ENCODE results near the gene ARMC10.
"Not testable (repeated sequence)": the region's sequence is repeated elsewhere in the genome, so short reads cannot be mapped to it uniquely, and the experiment has no call there.

Gene ARMC10

DNA sequence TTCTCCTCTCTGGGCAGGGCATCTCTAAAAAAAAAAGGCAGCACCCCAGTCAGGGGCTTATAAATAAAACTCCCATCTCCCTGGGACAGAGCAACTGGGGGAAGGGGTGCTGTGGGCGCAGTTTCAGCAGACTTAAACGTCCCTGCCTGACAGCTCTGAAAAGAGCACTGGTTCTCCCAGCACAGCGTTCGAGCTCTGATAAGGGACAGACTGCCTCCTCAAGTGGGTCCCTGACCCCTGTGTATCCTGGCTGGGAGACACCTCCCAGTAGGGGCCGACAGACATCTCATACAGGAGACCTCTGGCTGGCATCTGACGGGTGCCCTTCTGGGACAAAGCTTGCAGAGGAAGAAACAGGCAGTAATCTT, 31.7 kb downstream of the ARMC10 start:
- H3K9ac ChIP-seq (ENCODE audit: low read length); H3K4me3 ChIP-seq (ENCODE audit: low read depth, low read length); H3K27me3 ChIP-seq (ENCODE audit: control insufficient read depth, insufficient read depth, low read length); H3K27ac ChIP-seq (ENCODE audit: low read depth, low read length); H3K36me3 ChIP-seq (ENCODE audit: control insufficient read depth, insufficient read depth, low read length); H3K9me3 ChIP-seq (ENCODE audit: control insufficient read depth, insufficient read depth, low read depth, low read length): not testable (repeated sequence)
- H3K4me1 ChIP-seq (ENCODE audit: control insufficient read depth, insufficient read depth, low read length) = peaks cover 12% of the 10 kb centered on the region

DNA sequence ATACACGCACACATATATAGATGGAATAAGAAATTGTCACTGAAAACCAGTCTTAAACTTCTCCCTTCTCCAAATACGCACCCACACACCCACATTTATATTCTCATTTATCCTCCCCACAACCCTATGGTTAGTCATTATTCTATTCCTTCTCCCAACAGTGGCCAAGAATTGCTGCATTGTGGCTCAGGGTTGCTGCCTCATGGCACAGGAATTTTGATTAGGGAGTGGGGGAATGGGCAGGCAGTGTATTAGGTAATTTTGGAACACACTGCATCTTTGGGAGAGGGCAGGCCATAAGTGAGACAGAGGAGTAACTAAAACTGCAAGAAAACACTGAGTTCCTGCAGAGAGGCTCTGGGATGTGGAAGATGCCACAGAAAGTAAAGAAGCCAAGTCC, 38.2 kb downstream of the ARMC10 start:
- Histone ChIP-seq H3K4me3 (ENCODE audit: low read depth, low read length) (no peak overlapping the region), H3K27ac (ENCODE audit: low read depth, low read length) (no peak overlapping the region), H3K9me3 (ENCODE audit: control insufficient read depth, insufficient read depth, low read depth, low read length) (no peaks in the 10 kb centered on the region), H3K4me1 (ENCODE audit: control insufficient read depth, insufficient read depth, low read length) (no peaks in the 10 kb centered on the region), H3K36me3 (ENCODE audit: control insufficient read depth, insufficient read depth, low read length) (no peaks in the 10 kb centered on the region), H3K27me3 (ENCODE audit: control insufficient read depth, insufficient read depth, low read length) (no peaks in the 10 kb centered on the region), H3K9ac (ENCODE audit: low read length) (no peak overlapping the region)

DNA sequence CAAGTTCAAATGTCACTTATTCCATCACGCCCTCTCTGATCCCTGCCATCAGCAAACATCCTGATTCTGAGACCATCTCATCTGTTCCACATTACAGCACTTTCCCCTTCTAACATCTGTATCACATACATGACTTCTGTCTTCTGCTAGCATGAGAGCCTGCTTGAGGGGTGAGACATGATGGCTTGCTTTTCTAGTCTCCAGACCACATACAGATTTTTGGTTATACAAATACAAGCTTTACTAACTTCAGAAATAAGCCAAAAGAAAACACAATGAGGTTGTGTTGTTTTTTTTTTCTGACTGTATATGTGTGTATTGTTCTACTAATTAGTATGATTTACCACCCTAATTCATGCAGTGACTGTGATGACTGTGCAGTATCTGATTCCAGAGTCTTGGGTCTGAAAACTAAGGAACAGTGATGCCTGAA, 39.7 kb downstream of the ARMC10 start:
- Histone ChIP-seq H3K9me3 (ENCODE audit: control insufficient read depth, insufficient read depth, low read depth, low read length) (no peaks in the 10 kb centered on the region), H3K36me3 (ENCODE audit: control insufficient read depth, insufficient read depth, low read length) (peaks cover 3% of the 10 kb centered on the region; the same call in 1 of the 2 replicates), H3K4me3 (ENCODE audit: low read depth, low read length) (no peak overlapping the region), H3K9ac (ENCODE audit: low read length) (no peak overlapping the region), H3K4me1 (ENCODE audit: control insufficient read depth, insufficient read depth, low read length) (no peaks in the 10 kb centered on the region), H3K27me3 (ENCODE audit: control insufficient read depth, insufficient read depth, low read length) (no peaks in the 10 kb centered on the region), H3K27ac (ENCODE audit: low read depth, low read length) (no peak overlapping the region)

DNA sequence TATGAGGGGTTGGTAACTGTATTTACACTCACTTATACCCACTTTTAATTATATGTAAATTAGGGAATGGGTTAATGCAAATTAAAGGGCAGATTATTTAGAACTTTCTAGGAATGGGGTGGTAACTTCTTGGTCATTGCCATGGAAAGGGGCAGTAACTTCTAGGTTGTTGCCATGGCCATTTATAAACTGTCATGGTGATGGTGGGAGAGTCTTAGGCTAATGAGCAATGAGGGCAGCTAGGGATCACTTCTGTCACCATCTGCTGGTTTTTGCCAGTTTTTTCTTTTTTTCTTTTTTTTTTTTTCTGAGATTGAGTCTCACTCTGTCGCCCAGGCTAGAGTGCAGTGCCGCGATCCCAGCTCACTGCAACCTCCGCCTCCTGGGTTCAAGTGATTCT, 40.8 kb downstream of the ARMC10 start:
- Histone ChIP-seq H3K9me3 (ENCODE audit: control insufficient read depth, insufficient read depth, low read depth, low read length) (no peaks in the 10 kb centered on the region), H3K36me3 (ENCODE audit: control insufficient read depth, insufficient read depth, low read length) (peaks cover 7% of the 10 kb centered on the region), H3K27ac (ENCODE audit: low read depth, low read length) (no peak overlapping the region), H3K9ac (ENCODE audit: low read length) (no peak overlapping the region), H3K4me3 (ENCODE audit: low read depth, low read length) (no peak overlapping the region), H3K4me1 (ENCODE audit: control insufficient read depth, insufficient read depth, low read length) (no peaks in the 10 kb centered on the region), H3K27me3 (ENCODE audit: control insufficient read depth, insufficient read depth, low read length) (no peaks in the 10 kb centered on the region)

DNA sequence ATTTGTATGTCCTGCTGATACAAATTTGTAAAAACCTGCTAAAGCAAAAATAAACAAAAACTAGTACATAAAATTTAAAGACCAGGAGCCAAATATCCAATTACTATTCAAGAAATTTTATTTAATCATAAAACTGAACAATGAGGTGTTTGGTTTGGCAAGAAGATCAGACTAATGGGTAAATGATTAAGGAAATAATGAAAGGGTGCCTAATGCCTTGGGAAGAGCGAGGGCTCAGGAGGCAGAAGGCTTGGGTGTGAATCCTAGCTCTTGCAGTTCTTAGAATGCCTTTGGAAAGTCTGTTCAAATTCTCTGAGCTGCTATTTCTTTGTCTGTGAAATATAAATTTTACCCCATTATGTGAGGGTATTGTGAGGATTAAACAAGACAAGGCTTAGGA, 41.6 kb downstream of the ARMC10 start:
- H3K9ac ChIP-seq (ENCODE audit: low read length) = no peak overlapping the region
- no peak overlapping the region for H3K4me3 ChIP-seq (ENCODE audit: low read depth, low read length)
- H3K27me3 ChIP-seq (ENCODE audit: control insufficient read depth, insufficient read depth, low read length) = no peaks in the 10 kb centered on the region
- H3K27ac ChIP-seq (ENCODE audit: low read depth, low read length) = no peak overlapping the region
- H3K36me3 ChIP-seq (ENCODE audit: control insufficient read depth, insufficient read depth, low read length) = peaks cover 15% of the 10 kb centered on the region
- no peaks in the 10 kb centered on the region for H3K9me3 ChIP-seq (ENCODE audit: control insufficient read depth, insufficient read depth, low read depth, low read length)
- no peaks in the 10 kb centered on the region for H3K4me1 ChIP-seq (ENCODE audit: control insufficient read depth, insufficient read depth, low read length)

DNA sequence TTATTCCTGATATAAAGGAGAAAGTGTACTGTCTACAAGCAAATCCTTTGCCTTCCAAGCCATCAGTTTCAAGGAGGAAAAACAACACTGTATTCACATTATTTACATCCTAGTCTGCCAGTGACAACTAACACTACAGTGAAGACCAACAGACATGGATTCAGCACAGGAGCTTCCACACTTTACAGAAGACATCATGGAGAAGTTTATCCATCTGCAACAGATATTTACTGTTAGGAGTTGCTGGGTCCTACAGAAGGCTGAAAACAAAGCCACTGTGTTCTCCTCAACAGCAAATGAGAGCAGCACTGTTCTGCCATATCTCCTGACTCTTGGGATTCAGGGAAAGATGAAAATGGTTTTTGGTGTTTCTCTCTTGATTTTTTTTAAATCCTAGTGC, 42.1 kb downstream of the ARMC10 start:
- no peak overlapping the region for H3K27ac ChIP-seq (ENCODE audit: low read depth, low read length)
- H3K27me3 ChIP-seq (ENCODE audit: control insufficient read depth, insufficient read depth, low read length) = no peaks in the 10 kb centered on the region
- H3K9ac ChIP-seq (ENCODE audit: low read length) = no peak overlapping the region
- H3K9me3 ChIP-seq (ENCODE audit: control insufficient read depth, insufficient read depth, low read depth, low read length) = no peaks in the 10 kb centered on the region
- H3K36me3 ChIP-seq (ENCODE audit: control insufficient read depth, insufficient read depth, low read length) = peaks cover 17% of the 10 kb centered on the region
- H3K4me3 ChIP-seq (ENCODE audit: low read depth, low read length) = no peak overlapping the region
- H3K4me1 ChIP-seq (ENCODE audit: control insufficient read depth, insufficient read depth, low read length) = no peaks in the 10 kb centered on the region

DNA sequence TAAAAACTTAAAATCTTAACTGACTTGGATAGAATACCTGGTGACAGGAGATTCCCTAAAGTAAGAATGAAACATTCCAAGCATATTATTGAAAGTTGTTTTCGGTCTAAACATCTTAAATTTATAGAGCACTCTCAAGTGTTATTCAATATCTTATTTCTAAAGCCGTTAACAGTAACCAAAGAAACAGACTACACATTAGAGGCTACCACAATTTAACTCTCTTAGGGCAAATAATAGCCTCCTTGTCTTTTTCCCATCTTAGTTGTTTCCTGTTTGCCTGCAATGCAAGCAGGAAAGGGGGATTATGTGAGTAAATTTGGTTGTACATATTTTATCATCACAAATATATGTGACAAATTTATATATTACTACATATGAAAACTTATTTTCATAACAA, 42.5 kb downstream of the ARMC10 start:
- Histone ChIP-seq H3K36me3 (ENCODE audit: control insufficient read depth, insufficient read depth, low read length) (peaks cover 17% of the 10 kb centered on the region), H3K4me3 (ENCODE audit: low read depth, low read length) (no peak overlapping the region), H3K9ac (ENCODE audit: low read length) (no peak overlapping the region), H3K9me3 (ENCODE audit: control insufficient read depth, insufficient read depth, low read depth, low read length) (no peaks in the 10 kb centered on the region), H3K4me1 (ENCODE audit: control insufficient read depth, insufficient read depth, low read length) (no peaks in the 10 kb centered on the region), H3K27me3 (ENCODE audit: control insufficient read depth, insufficient read depth, low read length) (no peaks in the 10 kb centered on the region), H3K27ac (ENCODE audit: low read depth, low read length) (no peak overlapping the region)

DNA sequence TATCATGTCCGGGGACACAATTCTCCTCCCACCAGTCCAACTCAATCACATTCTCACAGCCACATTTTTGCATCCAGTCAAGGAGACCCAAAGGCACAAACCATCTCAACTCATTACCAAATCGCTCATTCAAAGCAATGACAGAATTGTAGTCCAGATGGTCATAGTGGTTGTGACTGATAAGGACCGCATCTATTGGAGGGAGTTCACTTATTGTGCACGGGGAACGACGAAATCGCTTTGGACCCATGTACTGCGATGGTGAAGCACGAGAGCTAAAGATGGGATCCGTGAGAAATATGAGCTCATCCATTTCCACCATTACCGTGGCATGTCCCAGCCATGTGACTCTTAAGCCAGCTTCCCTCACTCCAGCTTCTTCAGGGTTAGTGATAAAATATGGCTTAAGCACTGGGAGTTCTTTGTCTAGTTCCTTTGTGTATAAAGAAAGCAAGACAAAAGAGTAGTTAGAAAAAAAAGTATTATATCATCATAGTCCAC, 44.9 kb downstream of the ARMC10 start:
- Histone ChIP-seq H3K4me1 (ENCODE audit: control insufficient read depth, insufficient read depth, low read length) (no peaks in the 10 kb centered on the region), H3K27me3 (ENCODE audit: control insufficient read depth, insufficient read depth, low read length) (no peaks in the 10 kb centered on the region), H3K9me3 (ENCODE audit: control insufficient read depth, insufficient read depth, low read depth, low read length) (no peaks in the 10 kb centered on the region), H3K36me3 (ENCODE audit: control insufficient read depth, insufficient read depth, low read length) (peaks cover 19% of the 10 kb centered on the region), H3K9ac (ENCODE audit: low read length) (no peak overlapping the region), H3K27ac (ENCODE audit: low read depth, low read length) (no peak overlapping the region), H3K4me3 (ENCODE audit: low read depth, low read length) (no peak overlapping the region)

DNA sequence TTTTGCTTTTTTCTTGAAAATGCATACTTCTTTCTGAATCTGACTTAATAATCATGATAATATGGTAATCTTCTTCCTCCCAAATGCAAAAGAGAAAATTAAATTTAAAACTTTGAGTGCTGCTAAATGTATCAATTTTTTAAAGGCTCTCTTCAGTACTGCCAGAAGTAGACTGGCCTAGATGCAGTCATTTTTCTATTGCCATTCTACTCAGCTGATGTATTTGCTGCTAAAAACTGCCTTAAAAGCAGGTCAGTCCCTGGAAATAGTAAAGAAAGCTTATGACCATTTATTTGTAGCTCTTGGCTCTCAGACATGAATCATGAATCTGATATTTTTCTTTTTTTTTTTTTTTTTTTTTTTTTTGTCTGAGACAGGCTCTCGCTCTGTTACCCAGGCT, 45.4 kb downstream of the ARMC10 start:
- Histone ChIP-seq H3K36me3 (ENCODE audit: control insufficient read depth, insufficient read depth, low read length) (peaks cover 19% of the 10 kb centered on the region), H3K4me1 (ENCODE audit: control insufficient read depth, insufficient read depth, low read length) (no peaks in the 10 kb centered on the region), H3K27ac (ENCODE audit: low read depth, low read length) (no peak overlapping the region)

DNA sequence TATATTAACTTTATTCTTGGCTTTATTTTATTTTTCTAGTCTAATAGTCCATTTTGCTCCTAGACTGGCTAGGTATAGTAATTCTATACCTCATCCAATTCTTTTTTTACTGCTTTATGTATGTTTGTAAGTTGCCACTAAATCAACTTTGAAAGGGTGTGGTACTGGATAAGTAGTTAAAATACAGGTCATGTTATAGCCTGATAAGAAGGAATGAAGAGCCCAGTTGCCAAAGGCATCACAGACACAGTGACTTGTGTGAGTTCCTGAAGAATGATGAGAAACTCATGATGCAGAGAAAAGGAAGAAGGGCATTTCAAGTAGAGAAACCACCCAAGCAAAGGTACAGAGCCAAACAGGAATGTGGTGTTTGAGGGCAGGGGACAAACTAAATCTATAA, 46.7 kb downstream of the ARMC10 start:
- H3K36me3 ChIP-seq (ENCODE audit: control insufficient read depth, insufficient read depth, low read length) = peaks cover 22% of the 10 kb centered on the region
- no peaks in the 10 kb centered on the region for H3K9me3 ChIP-seq (ENCODE audit: control insufficient read depth, insufficient read depth, low read depth, low read length)
- no peaks in the 10 kb centered on the region for H3K4me1 ChIP-seq (ENCODE audit: control insufficient read depth, insufficient read depth, low read length)
- H3K27me3 ChIP-seq (ENCODE audit: control insufficient read depth, insufficient read depth, low read length) = no peaks in the 10 kb centered on the region
- no peak overlapping the region for H3K27ac ChIP-seq (ENCODE audit: low read depth, low read length)
- H3K9ac ChIP-seq (ENCODE audit: low read length) = no peak overlapping the region
- no peak overlapping the region for H3K4me3 ChIP-seq (ENCODE audit: low read depth, low read length)

More for the DNA sequence above, 45.4 kb downstream of the ARMC10 start:
- Histone ChIP-seq H3K27me3 (ENCODE audit: control insufficient read depth, insufficient read depth, low read length) (no peaks in the 10 kb centered on the region), H3K4me3 (ENCODE audit: low read depth, low read length) (no peak overlapping the region), H3K9ac (ENCODE audit: low read length) (no peak overlapping the region), H3K9me3 (ENCODE audit: control insufficient read depth, insufficient read depth, low read depth, low read length) (no peaks in the 10 kb centered on the region)

DNA sequence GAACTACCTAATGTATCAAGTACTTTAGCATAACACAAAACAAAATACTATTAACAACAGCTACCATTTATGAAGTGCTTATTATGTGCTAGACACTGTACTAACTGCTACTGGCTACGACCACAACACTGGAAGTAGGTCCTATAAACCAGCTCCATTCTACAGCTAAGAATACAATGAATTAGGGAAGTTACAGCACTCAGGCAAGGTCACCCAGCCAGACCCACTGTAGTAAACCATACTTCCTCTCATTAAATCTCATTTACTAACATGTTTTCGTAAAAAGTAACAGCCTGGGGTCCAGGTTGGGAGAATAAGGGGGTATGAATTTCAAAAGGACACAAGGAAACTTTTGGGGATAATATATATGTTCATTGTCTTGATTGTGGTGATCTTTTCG, 48.6 kb downstream of the ARMC10 start:
- peaks cover 35% of the 10 kb centered on the region for H3K36me3 ChIP-seq (ENCODE audit: control insufficient read depth, insufficient read depth, low read length)
- no peaks in the 10 kb centered on the region for H3K4me1 ChIP-seq (ENCODE audit: control insufficient read depth, insufficient read depth, low read length)
- no peak overlapping the region for H3K9ac ChIP-seq (ENCODE audit: low read length)
- H3K27me3 ChIP-seq (ENCODE audit: control insufficient read depth, insufficient read depth, low read length) = no peaks in the 10 kb centered on the region
- no peak overlapping the region for H3K27ac ChIP-seq (ENCODE audit: low read depth, low read length)
- no peak overlapping the region for H3K4me3 ChIP-seq (ENCODE audit: low read depth, low read length)
- H3K9me3 ChIP-seq (ENCODE audit: control insufficient read depth, insufficient read depth, low read depth, low read length) = no peaks in the 10 kb centered on the region

DNA sequence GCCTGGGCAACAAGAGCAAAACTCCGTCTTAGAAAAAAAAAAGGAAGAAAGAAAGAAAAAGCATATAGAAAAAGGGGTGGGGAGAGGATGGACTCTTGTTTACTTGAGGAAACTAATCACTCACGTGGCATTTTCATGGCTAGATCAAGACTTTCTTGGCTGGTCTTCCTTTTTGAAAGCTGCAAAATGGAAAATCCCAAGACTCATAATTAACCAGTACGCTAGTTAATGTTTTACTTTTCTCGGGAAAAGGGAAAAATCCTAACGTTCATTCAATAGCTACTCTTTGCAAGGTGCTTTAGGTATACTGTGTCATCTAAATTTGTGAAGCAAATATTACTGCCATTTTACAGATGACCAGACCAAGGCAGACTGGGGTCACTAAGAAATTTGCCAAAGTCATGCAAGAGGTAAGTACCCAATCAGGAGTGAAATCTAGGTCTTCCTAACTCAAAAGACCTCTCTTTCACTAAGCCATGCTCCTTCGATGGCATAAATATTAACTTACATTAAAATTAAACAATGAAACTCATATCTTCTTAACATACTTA, 49.6 kb downstream of the ARMC10 start:
- peaks cover 32% of the 10 kb centered on the region for H3K36me3 ChIP-seq (ENCODE audit: control insufficient read depth, insufficient read depth, low read length)
- no peak overlapping the region for H3K4me3 ChIP-seq (ENCODE audit: low read depth, low read length)
- H3K9me3 ChIP-seq (ENCODE audit: control insufficient read depth, insufficient read depth, low read depth, low read length) = no peaks in the 10 kb centered on the region
- H3K27ac ChIP-seq (ENCODE audit: low read depth, low read length) = no peak overlapping the region
- no peaks in the 10 kb centered on the region for H3K4me1 ChIP-seq (ENCODE audit: control insufficient read depth, insufficient read depth, low read length)
- no peaks in the 10 kb centered on the region for H3K27me3 ChIP-seq (ENCODE audit: control insufficient read depth, insufficient read depth, low read length)
- no peak overlapping the region for H3K9ac ChIP-seq (ENCODE audit: low read length)
